ENCODE data around the gene RPL10A.

The RPL10A gene

GRCh38 chr6:35480176-35480575 is 12.0 kb downstream of the RPL10A start:
- TF ChIP-seq CTCF (IDR thresholded peaks at IDR 0.05): no peak

- TF ChIP-seq CTCF (IDR thresholded peaks at IDR 0.05): no peak
Observed at GRCh38 chr6:35481226-35481625, 13.0 kb downstream of the RPL10A start.

DNA sequence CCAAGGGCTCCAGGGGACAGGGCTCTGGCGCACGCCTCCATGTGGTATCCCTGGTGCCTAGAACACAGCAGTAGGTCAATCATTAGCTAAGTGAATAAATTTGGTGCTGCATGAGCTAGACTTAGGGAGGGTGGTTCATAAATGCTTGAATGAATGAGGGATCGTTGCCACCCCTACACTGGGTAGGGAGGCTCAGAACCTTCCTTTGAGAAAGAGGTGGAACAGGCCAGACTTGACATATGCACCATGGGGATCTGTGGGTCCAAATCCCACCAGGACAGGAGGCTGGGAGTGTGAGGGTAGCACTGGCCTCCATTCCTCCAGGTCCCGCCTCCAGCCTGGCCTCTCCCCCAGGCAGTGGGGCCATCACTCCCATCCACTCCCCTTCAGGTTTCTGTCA is 14.9 kb downstream of the RPL10A start:
- TF ChIP-seq CTCF (IDR thresholded peaks at IDR 0.05): no peak

DNA sequence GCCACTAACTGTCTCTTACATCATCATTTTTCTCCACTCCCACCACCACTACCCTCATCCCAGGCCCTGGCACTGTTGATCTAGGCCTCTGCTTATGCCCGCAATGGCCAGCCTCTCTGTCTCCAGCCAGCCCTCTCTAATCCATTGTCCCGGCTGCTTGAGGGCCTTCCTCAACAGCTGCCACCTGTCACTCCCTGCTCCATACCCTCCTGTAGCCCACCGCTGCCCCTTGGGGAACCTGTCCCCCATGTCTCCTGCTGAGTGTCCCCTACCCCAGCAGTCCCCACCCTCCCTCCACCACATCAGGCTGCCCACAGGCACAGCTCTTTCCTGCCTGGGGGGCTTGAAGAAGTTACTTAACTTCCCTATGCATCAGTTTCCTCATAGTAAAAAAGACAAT is 15.3 kb downstream of the RPL10A start:
- TF ChIP-seq CTCF (IDR thresholded peaks at IDR 0.05): no peak

DNA sequence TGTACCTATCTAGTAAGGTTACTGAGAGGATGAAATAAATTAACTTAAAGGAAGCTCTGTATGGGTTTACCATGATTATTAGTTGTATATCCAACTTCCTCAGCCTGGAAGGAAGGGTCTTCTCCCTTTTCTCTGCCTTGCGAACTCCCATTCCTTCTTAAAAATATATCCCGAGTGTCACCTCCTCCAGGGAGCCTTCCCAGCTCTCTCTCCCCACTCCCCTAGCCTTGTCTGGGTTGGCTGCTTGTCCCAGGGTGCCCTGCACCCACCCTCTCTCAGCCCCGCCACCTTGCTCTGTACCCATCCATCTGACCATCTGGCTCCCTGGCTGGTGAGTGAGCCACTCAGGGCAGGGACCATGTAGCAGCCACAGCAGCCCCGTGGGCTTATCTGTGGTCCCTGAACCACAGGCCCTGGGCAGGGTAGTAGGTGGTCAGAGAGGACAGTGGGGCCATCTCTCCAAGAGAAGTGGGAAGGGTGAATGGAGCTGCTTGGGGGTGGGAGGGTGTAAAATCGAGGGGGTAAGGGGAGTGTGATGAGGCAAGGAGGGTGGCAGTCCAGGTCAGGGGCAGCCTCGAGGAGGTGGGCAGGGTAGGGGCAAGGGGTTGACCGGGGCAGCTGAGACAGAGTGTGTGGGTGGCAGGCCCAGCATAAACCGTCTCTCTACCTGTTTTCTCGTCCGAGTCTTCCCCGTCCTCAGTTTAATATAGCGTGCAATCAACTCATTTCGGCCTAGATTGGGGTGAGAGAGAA is 15.9 kb downstream of the RPL10A start:
- no peak for TF ChIP-seq CTCF (IDR thresholded peaks at IDR 0.05)

GRCh38 chr6:35484921-35485392 is 16.8 kb downstream of the RPL10A start:
- TF ChIP-seq CTCF (IDR thresholded peaks at IDR 0.05): no peak

- no peak for TF ChIP-seq CTCF (IDR thresholded peaks at IDR 0.05)
Observed at GRCh38 chr6:35485402-35485877, 17.2 kb downstream of the RPL10A start.

All from LNCAP (cell line).